Skeletal muscle cell (primary cell): Measurements from ENCODE around the gene CADM2.
"Not testable (repeated sequence)": the region's sequence is repeated elsewhere in the genome, so short reads cannot be mapped to it uniquely, and the experiment has no call there.

Experiments used
- DNase-seq: peaks from one replicate; pipeline ENCODE4 v3.0.0-alpha.2; 2010; ENCODE audit warnings: low read depth
- H3K4me3 ChIP-seq: 2 replicates; pipeline ENCODE4 v1.5.1; 2011; ENCODE audit warnings: low read depth, mild to moderate bottlenecking, control low read depth, low read length, moderate library complexity

CADM2 gene

GRCh38 chr3:85939074-85939482 is 980.3 kb downstream of the CADM2 start:
- no peak overlapping the region for H3K4me3 ChIP-seq
- DNase-seq = peak; percentile 3

- no peak for DNase-seq
These were observed 991.6 kb downstream of the CADM2 start for GRCh38 chr3:85950435-85950834.

GRCh38 chr3:85960793-85961192 is 1002.0 kb downstream of the CADM2 start:
- no peak for DNase-seq
- no peak overlapping the region for H3K4me3 ChIP-seq

More at GRCh38 chr3:85950435-85950834, 991.6 kb downstream of the CADM2 start:
- H3K4me3 ChIP-seq = no peak overlapping the region

GRCh38 chr3:85977615-85978338 is 1019.0 kb downstream of the CADM2 start:
- H3K4me3 ChIP-seq = no peak overlapping the region
- DNase-seq = no peak

GRCh38 chr3:85979034-85979433 is 1020.2 kb downstream of the CADM2 start:
- no peak for DNase-seq
- no peak overlapping the region for H3K4me3 ChIP-seq

GRCh38 chr3:85989581-85989980 is 1030.8 kb downstream of the CADM2 start:
- H3K4me3 ChIP-seq, DNase-seq: not testable (repeated sequence)

- H3K4me3 ChIP-seq = no peak overlapping the region
- DNase-seq = no peak
These were observed 1070.8 kb downstream of the CADM2 start for GRCh38 chr3:86029590-86029989.

GRCh38 chr3:86037916-86038315 is 1079.1 kb downstream of the CADM2 start:
- no peak overlapping the region for H3K4me3 ChIP-seq
- no peak for DNase-seq

GRCh38 chr3:86046436-86047136 is 1087.8 kb downstream of the CADM2 start:
- DNase-seq = no peak
- H3K4me3 ChIP-seq = no peak overlapping the region

GRCh38 chr3:86047161-86047560 is 1088.4 kb downstream of the CADM2 start:
- no peak for DNase-seq
- no peak overlapping the region for H3K4me3 ChIP-seq

GRCh38 chr3:86051058-86051457 is 1092.3 kb downstream of the CADM2 start:
- no peak overlapping the region for H3K4me3 ChIP-seq
- DNase-seq = no peak

- no peak overlapping the region for H3K4me3 ChIP-seq
- DNase-seq = no peak
These were observed 1097.2 kb downstream of the CADM2 start for GRCh38 chr3:86056032-86056431.

- DNase-seq = no peak
- H3K4me3 ChIP-seq = no peak overlapping the region
These were observed 1098.2 kb downstream of the CADM2 start for GRCh38 chr3:86056962-86057361.

GRCh38 chr3:86073799-86074198 is 1115.0 kb downstream of the CADM2 start:
- no peak overlapping the region for H3K4me3 ChIP-seq
- no peak for DNase-seq

GRCh38 chr3:86087160-86087871 is 1128.5 kb downstream of the CADM2 start:
- no peak for DNase-seq
- no peak overlapping the region for H3K4me3 ChIP-seq

- no peak overlapping the region for H3K4me3 ChIP-seq
- DNase-seq = no peak
These were observed 1145.4 kb downstream of the CADM2 start for GRCh38 chr3:86104154-86104553.

GRCh38 chr3:86109434-86109833 is 1150.6 kb downstream of the CADM2 start:
- H3K4me3 ChIP-seq = no peak overlapping the region
- DNase-seq = no peak
